ENCODE data around the gene MYL12A. TPM values are rescaled to one million over a fixed set of nuclear protein-coding genes. Genes with fewer than 3 reads are reported as not detected.
"Not testable (repeated sequence)": the region's sequence is repeated elsewhere in the genome, so short reads cannot be mapped to it uniquely, and the experiment has no call there.

MYL12A gene
- total RNA-seq, 2 experiments from 2014 or later = 944 to 1,045 TPM

- Mint-ChIP-seq H3K4me3 (peak overlapping the region; percentile 86), H3K4me1 (peaks cover 77% of the 10 kb centered on the region), H3K36me3 (ENCODE audit: low read depth) (peaks cover 46% of the 10 kb centered on the region), H3K27ac (peak overlapping the region; percentile 99), H3K27me3 (no peaks in the 10 kb centered on the region), H3K9me3 (no peaks in the 10 kb centered on the region)
- CTCF ChIA-PET = interaction anchor here (1.4 to 2.1 kb wide), 5 partner anchors 10 to 404 kb away, joined by 3 to 11 read pairs (median 4); no protein-coding TSS in a partner anchor
- DNase-seq = peak; percentile 46
- POLR2A ChIA-PET = interaction anchor here (1.4 to 1.5 kb wide), 3 partner anchors 15 to 332 kb away, joined by 3 read pairs; partner anchors contain the start of gene MYL12A
Observed at GRCh38 chr18:3262234-3263131, 14.9 kb downstream of the MYL12A start.

- Mint-ChIP-seq H3K27me3 (no peaks in the 10 kb centered on the region), H3K4me1 (peaks cover 74% of the 10 kb centered on the region), H3K4me3 (peak overlapping the region; percentile 86), H3K9me3 (no peaks in the 10 kb centered on the region), H3K36me3 (ENCODE audit: low read depth) (peaks cover 41% of the 10 kb centered on the region), H3K27ac (peak overlapping the region; percentile 86)
- ChIA-PET CTCF (interaction anchor here (0.8 to 2.1 kb wide), 8 partner anchors 8 to 403 kb away, joined by 3 to 6 read pairs (median 4); no protein-coding TSS in a partner anchor), POLR2A (interaction anchor here (0.7 to 1.4 kb wide), 2 partner anchors 9 to 185 kb away, joined by 3 read pairs; no protein-coding TSS in a partner anchor)
- DNase-seq = no peak
Observed at GRCh38 chr18:3263132-3263700, 15.6 kb downstream of the MYL12A start.

- Mint-ChIP-seq H3K9me3 (no peaks in the 10 kb centered on the region), H3K36me3 (ENCODE audit: low read depth) (peaks cover 40% of the 10 kb centered on the region), H3K27me3 (no peaks in the 10 kb centered on the region), H3K27ac (no peak overlapping the region), H3K4me3 (peak overlapping the region; percentile 2), H3K4me1 (peaks cover 74% of the 10 kb centered on the region)
- ChIA-PET POLR2A (no interaction called here), CTCF (interaction anchor here (1.1 to 2.1 kb wide), 7 partner anchors 14 to 402 kb away, joined by 3 to 6 read pairs (median 3); no protein-coding TSS in a partner anchor)
- DNase-seq = no peak
Observed at GRCh38 chr18:3264362-3264761, 16.8 kb downstream of the MYL12A start.

- POLR2A ChIA-PET = no interaction called here
- Mint-ChIP-seq H3K4me1 (peaks cover 71% of the 10 kb centered on the region), H3K27ac (no peak overlapping the region), H3K27me3 (no peaks in the 10 kb centered on the region), H3K4me3 (no peak overlapping the region), H3K36me3 (ENCODE audit: low read depth) (peaks cover 38% of the 10 kb centered on the region), H3K9me3 (no peaks in the 10 kb centered on the region)
- DNase-seq = no peak
- CTCF ChIA-PET = interaction anchor here (0.5 to 1.2 kb wide), 4 partner anchors 9 to 422 kb away, joined by 3 to 6 read pairs (median 3); no protein-coding TSS in a partner anchor
Observed at GRCh38 chr18:3265564-3266033, 18.0 kb downstream of the MYL12A start.

GRCh38 chr18:3266062-3266608 lies 18.5 kb downstream of the MYL12A start:
- DNase-seq = no peak
- no peaks in the 10 kb centered on the region for H3K27me3 Mint-ChIP-seq
- H3K4me1 Mint-ChIP-seq = peaks cover 69% of the 10 kb centered on the region
- H3K36me3 Mint-ChIP-seq (ENCODE audit: low read depth) = peaks cover 36% of the 10 kb centered on the region
- POLR2A ChIA-PET = no interaction called here
- H3K4me3 Mint-ChIP-seq = no peak overlapping the region
- no peak overlapping the region for H3K27ac Mint-ChIP-seq
- no peaks in the 10 kb centered on the region for H3K9me3 Mint-ChIP-seq
- CTCF ChIA-PET = interaction anchor here (0.6 to 1.5 kb wide), 3 partner anchors 9 to 399 kb away, joined by 3 to 7 read pairs (median 4); no protein-coding TSS in a partner anchor

- no peak overlapping the region for H3K27ac Mint-ChIP-seq
- peaks cover 75% of the 10 kb centered on the region for H3K4me1 Mint-ChIP-seq
- ChIA-PET POLR2A (no interaction called here), CTCF (no interaction called here)
- H3K4me3 Mint-ChIP-seq = no peak overlapping the region
- no peak for DNase-seq
- peaks cover 33% of the 10 kb centered on the region for H3K36me3 Mint-ChIP-seq (ENCODE audit: low read depth)
- H3K27me3 Mint-ChIP-seq = no peaks in the 10 kb centered on the region
- no peaks in the 10 kb centered on the region for H3K9me3 Mint-ChIP-seq
Observed at GRCh38 chr18:3268306-3268705, 20.7 kb downstream of the MYL12A start.

GRCh38 chr18:3269241-3269913 lies 21.8 kb downstream of the MYL12A start:
- Mint-ChIP-seq H3K9me3 (no peaks in the 10 kb centered on the region), H3K4me3 (no peak overlapping the region), H3K27me3 (no peaks in the 10 kb centered on the region), H3K4me1 (peaks cover 67% of the 10 kb centered on the region), H3K36me3 (ENCODE audit: low read depth) (peaks cover 33% of the 10 kb centered on the region), H3K27ac (no peak overlapping the region)
- CTCF ChIA-PET = no interaction called here
- POLR2A ChIA-PET = no interaction called here
- no peak for DNase-seq

- POLR2A ChIA-PET = no interaction called here
- DNase-seq = no peak
- Mint-ChIP-seq H3K27ac (no peak overlapping the region), H3K4me3 (no peak overlapping the region), H3K36me3 (ENCODE audit: low read depth) (peaks cover 33% of the 10 kb centered on the region), H3K9me3 (no peaks in the 10 kb centered on the region), H3K27me3 (no peaks in the 10 kb centered on the region), H3K4me1 (peaks cover 64% of the 10 kb centered on the region)
- CTCF ChIA-PET = no interaction called here
Observed at GRCh38 chr18:3269914-3270299, 22.3 kb downstream of the MYL12A start.

- no peak for DNase-seq
- POLR2A ChIA-PET = no interaction called here
- CTCF ChIA-PET = interaction anchor here (1.2 kb wide), 1 partner anchor 10 kb away, joined by 3 read pairs; no protein-coding TSS in a partner anchor
- Mint-ChIP-seq H3K4me1 (peaks cover 40% of the 10 kb centered on the region), H3K4me3 (no peak overlapping the region), H3K9me3 (no peaks in the 10 kb centered on the region), H3K27ac (peak overlapping the region; percentile 65), H3K36me3 (ENCODE audit: low read depth) (peaks cover 44% of the 10 kb centered on the region), H3K27me3 (no peaks in the 10 kb centered on the region)
Observed at GRCh38 chr18:3273042-3273441, 25.4 kb downstream of the MYL12A start.

- POLR2A ChIA-PET = not testable (repeated sequence)
Observed at GRCh38 chr18:3277643-3278213, 30.1 kb downstream of the MYL12A start.

GRCh38 chr18:3279201-3280185 lies 31.9 kb downstream of the MYL12A start:
- Mint-ChIP-seq H3K9me3 (no peaks in the 10 kb centered on the region), H3K4me3 (no peak overlapping the region), H3K4me1 (peaks cover 5% of the 10 kb centered on the region), H3K27me3 (no peaks in the 10 kb centered on the region), H3K27ac (no peak overlapping the region), H3K36me3 (ENCODE audit: low read depth) (peaks cover 33% of the 10 kb centered on the region)
- no peak for DNase-seq
- POLR2A ChIA-PET = no interaction called here
- CTCF ChIA-PET = interaction anchor here (0.9 to 5.6 kb wide), 4 partner anchors 17 to 306 kb away, joined by 3 to 20 read pairs (median 4); no protein-coding TSS in a partner anchor

More at GRCh38 chr18:3277643-3278213, 30.1 kb downstream of the MYL12A start:
- peaks cover 43% of the 10 kb centered on the region for H3K36me3 Mint-ChIP-seq (ENCODE audit: low read depth)
- CTCF ChIA-PET = interaction anchor here (1.2 kb wide), 1 partner anchor 12 kb away, joined by 3 read pairs; no protein-coding TSS in a partner anchor
- not testable (repeated sequence) for H3K4me3 Mint-ChIP-seq, H3K4me1 Mint-ChIP-seq, H3K9me3 Mint-ChIP-seq, DNase-seq, H3K27me3 Mint-ChIP-seq, H3K27ac Mint-ChIP-seq

All from activated CD4-positive, alpha-beta T cell treated with anti-CD3 and anti-CD28 coated beads, Interleukin-2, amount 10 ng/mL, durations not matched to agents 7 days and 5 days (primary cell).